Measurements from ENCODE around the gene EFCAB11. TPM values are rescaled to one million over a fixed set of nuclear protein-coding genes. Genes with fewer than 3 reads are reported as not detected.

Gene EFCAB11
- total RNA-seq, 1 experiment from 2014 or later = 36.2 TPM

GRCh38 chr14:89862856-89863255 is 91.7 kb downstream of the EFCAB11 start:
- peaks cover 6% of the 10 kb centered on the region for H3K4me1 ChIP-seq
- Mint-ChIP-seq H3K36me3 (ENCODE audit: insufficient read depth, unreplicated experiment) (peaks cover 6% of the 10 kb centered on the region), H3K27ac (ENCODE audit: unreplicated experiment) (no peak overlapping the region), H3K9me3 (ENCODE audit: unreplicated experiment) (peaks cover 10% of the 10 kb centered on the region), H3K4me1 (ENCODE audit: low read depth, unreplicated experiment) (no peaks in the 10 kb centered on the region), H3K27me3 (ENCODE audit: insufficient read depth, unreplicated experiment) (no peaks in the 10 kb centered on the region), H3K4me3 (ENCODE audit: unreplicated experiment) (no peak overlapping the region)
- ChIA-PET CTCF (no interaction called here), POLR2A (no interaction called here)
- H3K27me3 ChIP-seq (replicated peaks; ENCODE audit: control insufficient read depth, insufficient read depth, low read length) = no peaks in the 10 kb centered on the region
- DNase-seq = no peak
- H3K36me3 ChIP-seq (ENCODE audit: control insufficient read depth, insufficient read depth, low read length) = no peaks in the 10 kb centered on the region
- no peaks in the 10 kb centered on the region for H3K9me3 ChIP-seq
- no TSS peak for BruUV-seq (replicated peaks)
- H3K4me3 ChIP-seq (ENCODE audit: low read depth, low read length) = no peak overlapping the region
- intact Hi-C loops (cut with micrococcal nuclease; ENCODE audit: unreplicated experiment) = no loop called here
- TF ChIP-seq, protein P1, sequence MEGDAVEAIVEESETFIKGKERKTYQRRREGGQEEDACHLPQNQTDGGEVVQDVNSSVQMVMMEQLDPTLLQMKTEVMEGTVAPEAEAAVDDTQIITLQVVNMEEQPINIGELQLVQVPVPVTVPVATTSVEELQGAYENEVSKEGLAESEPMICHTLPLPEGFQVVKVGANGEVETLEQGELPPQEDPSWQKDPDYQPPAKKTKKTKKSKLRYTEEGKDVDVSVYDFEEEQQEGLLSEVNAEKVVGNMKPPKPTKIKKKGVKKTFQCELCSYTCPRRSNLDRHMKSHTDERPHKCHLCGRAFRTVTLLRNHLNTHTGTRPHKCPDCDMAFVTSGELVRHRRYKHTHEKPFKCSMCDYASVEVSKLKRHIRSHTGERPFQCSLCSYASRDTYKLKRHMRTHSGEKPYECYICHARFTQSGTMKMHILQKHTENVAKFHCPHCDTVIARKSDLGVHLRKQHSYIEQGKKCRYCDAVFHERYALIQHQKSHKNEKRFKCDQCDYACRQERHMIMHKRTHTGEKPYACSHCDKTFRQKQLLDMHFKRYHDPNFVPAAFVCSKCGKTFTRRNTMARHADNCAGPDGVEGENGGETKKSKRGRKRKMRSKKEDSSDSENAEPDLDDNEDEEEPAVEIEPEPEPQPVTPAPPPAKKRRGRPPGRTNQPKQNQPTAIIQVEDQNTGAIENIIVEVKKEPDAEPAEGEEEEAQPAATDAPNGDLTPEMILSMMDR (IDR thresholded peaks at IDR 0.05; ENCODE audit: insufficient read depth in 1 of 2, low read depth in 1 of 2, low read length in 1 of 2, severe bottlenecking in 1 of 2, unreplicated experiment in 1 of 2) = no peak

GRCh38 chr14:89861630-89862029 is 92.9 kb downstream of the EFCAB11 start:
- peaks cover 10% of the 10 kb centered on the region for H3K9me3 Mint-ChIP-seq (ENCODE audit: unreplicated experiment)
- H3K4me1 Mint-ChIP-seq (ENCODE audit: low read depth, unreplicated experiment) = peaks cover 8% of the 10 kb centered on the region
- ChIA-PET POLR2A (no interaction called here), CTCF (no interaction called here)
- intact Hi-C loops (cut with micrococcal nuclease; ENCODE audit: unreplicated experiment) = no loop called here
- H3K9me3 ChIP-seq = no peaks in the 10 kb centered on the region
- no peaks in the 10 kb centered on the region for H3K27me3 ChIP-seq (replicated peaks; ENCODE audit: control insufficient read depth, insufficient read depth, low read length)
- H3K27ac Mint-ChIP-seq (ENCODE audit: unreplicated experiment) = no peak overlapping the region
- BruUV-seq (replicated peaks) = no TSS peak
- no peak overlapping the region for H3K4me3 Mint-ChIP-seq (ENCODE audit: unreplicated experiment)
- H3K4me3 ChIP-seq (ENCODE audit: low read depth, low read length) = no peak overlapping the region
- peaks cover 18% of the 10 kb centered on the region for H3K4me1 ChIP-seq
- TF ChIP-seq, protein P1 (IDR thresholded peaks at IDR 0.05; ENCODE audit: insufficient read depth in 1 of 2, low read depth in 1 of 2, low read length in 1 of 2, severe bottlenecking in 1 of 2, unreplicated experiment in 1 of 2) = no peak
- peaks cover 6% of the 10 kb centered on the region for H3K36me3 Mint-ChIP-seq (ENCODE audit: insufficient read depth, unreplicated experiment)
- no peak for DNase-seq
- H3K36me3 ChIP-seq (ENCODE audit: control insufficient read depth, insufficient read depth, low read length) = no peaks in the 10 kb centered on the region
- no peaks in the 10 kb centered on the region for H3K27me3 Mint-ChIP-seq (ENCODE audit: insufficient read depth, unreplicated experiment)

DNA sequence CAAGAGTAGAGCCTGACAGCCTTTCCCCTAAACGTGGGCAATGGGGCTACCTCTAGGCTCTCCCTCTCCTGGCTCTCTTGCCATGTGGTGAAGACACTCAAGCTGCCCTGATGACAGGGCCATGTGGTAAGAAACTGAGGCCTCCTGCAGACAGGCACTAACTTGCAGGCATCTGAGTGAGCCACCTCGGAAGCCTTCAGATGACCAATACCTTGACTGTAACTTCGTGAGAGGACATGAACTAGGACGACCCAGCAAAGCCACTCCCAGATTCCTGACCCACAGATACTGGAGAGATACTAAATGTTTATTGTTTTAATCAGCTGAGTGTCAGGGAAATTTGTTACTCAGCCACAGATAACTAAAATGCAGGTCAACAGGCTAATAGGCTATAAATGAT is 96.4 kb downstream of the EFCAB11 start:
- no TSS peak for BruUV-seq (replicated peaks)
- Histone ChIP-seq H3K4me1 (peaks cover 22% of the 10 kb centered on the region), H3K4me3 (ENCODE audit: low read depth, low read length) (no peak overlapping the region), H3K36me3 (ENCODE audit: control insufficient read depth, insufficient read depth, low read length) (no peaks in the 10 kb centered on the region), H3K27me3 (replicated peaks; ENCODE audit: control insufficient read depth, insufficient read depth, low read length) (no peaks in the 10 kb centered on the region), H3K9me3 (no peaks in the 10 kb centered on the region)
- Mint-ChIP-seq H3K27ac (ENCODE audit: unreplicated experiment) (no peak overlapping the region), H3K4me1 (ENCODE audit: low read depth, unreplicated experiment) (peaks cover 8% of the 10 kb centered on the region), H3K27me3 (ENCODE audit: insufficient read depth, unreplicated experiment) (no peaks in the 10 kb centered on the region), H3K4me3 (ENCODE audit: unreplicated experiment) (no peak overlapping the region), H3K9me3 (ENCODE audit: unreplicated experiment) (peaks cover 10% of the 10 kb centered on the region), H3K36me3 (ENCODE audit: insufficient read depth, unreplicated experiment) (peaks cover under 1% of the 10 kb centered on the region)
- intact Hi-C loops (cut with micrococcal nuclease; ENCODE audit: unreplicated experiment) = loop anchor here (5.0 kb wide), 1 partner anchor 44 kb away; no protein-coding TSS in a partner anchor
- POLR2A ChIA-PET = no interaction called here
- CTCF ChIA-PET = no interaction called here
- TF ChIP-seq, protein P1 (IDR thresholded peaks at IDR 0.05; ENCODE audit: insufficient read depth in 1 of 2, low read depth in 1 of 2, low read length in 1 of 2, severe bottlenecking in 1 of 2, unreplicated experiment in 1 of 2) = no peak
- DNase-seq = no peak
